Limb (tissue), 2 donors: ENCODE data around the gene TGFB2.

Experiments
- DNase-seq, 2 donors: peaks; one replicate each; pipeline ENCODE4 v3.0.0-alpha.2; 2016; ENCODE audit errors: extremely low spot score in 2 of 2

Gene TGFB2

DNA sequence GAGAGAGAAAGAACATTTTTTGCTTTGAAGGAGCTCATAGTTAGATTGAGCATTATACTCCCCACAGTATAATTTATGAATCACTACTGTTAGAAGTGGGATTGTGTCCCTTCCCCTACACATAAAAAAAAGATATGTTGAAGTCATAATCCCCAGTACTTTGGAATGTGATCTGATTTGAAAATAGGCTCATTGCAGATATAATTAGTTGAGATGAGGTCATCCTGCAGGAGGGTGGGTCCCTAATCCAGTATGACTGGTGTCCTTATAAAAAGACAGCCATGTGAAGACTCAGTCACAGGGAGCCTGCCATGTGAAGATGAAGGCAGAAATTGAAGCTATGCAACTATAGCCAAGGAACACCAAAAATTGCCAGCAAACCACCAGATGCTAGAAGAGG, 76.4 kb downstream of the TGFB2 start:
- DNase-seq, result no peak

DNA sequence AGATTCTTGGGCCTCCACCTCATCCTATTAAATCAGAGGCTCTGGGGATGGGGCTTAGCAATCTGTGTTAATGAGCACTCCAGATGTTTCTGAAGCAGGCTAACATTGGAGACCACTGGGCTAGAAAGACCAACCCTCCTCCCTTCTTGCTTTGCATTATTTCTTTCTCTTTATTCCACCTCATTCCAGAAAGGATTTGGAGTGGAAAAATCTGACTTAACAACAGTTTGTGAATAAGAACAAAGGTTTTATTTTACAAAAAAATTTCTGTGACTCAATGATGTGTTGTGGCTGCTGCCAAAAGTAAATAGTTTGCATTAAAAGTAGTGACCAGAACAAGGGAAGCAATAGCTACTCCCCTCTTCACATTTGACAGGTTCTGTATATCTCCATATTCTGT, 79.4 kb downstream of the TGFB2 start:
- DNase-seq, result no peak

DNA sequence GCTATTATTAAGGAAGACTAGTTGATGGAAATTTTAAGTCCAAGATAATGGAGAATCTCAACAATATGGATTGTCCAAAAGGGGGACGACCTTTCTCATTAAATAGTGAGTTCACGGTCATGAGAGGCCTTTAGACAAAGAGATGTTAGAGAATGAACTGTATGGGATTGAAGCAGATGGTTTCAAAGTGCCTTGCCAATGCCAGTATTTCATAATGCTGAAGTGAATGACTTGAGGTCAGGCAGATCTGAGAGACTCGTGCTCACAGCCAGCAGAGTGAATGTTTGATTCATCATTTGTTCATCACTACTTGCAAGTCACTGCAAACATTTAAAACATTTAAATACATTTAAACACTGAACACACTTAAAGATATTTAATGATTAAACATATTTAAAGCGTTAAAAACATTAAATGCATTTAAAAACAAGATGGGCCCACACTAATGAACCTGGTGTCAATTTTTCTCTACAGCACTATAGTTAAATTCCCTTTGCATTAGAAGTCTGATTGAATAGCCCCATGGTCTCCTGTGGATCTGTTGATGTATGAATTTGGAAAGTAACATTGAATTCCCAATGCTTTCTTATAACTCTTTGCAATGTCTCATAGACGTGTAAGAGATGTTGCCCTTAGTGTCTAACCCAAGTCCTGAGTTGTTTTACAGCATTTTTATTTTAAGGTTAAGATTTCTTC, 80.7 kb downstream of the TGFB2 start:
- DNase-seq, result no peak

DNA sequence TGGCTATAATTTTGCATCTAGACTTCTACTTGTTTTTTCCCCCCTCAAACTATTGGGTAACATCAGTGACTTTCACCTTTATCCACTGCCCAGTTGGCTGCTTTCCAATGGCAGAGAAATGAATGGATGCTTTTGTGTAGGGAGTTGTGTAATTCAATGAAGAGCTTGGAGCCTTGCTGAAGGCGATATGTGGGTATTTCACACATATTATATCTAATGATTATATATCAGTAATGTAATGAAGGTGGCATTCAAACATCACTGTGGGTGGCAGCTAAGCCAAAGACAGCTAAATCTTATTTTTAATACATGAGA, 81.2 kb downstream of the TGFB2 start:
- no peak for DNase-seq

DNA sequence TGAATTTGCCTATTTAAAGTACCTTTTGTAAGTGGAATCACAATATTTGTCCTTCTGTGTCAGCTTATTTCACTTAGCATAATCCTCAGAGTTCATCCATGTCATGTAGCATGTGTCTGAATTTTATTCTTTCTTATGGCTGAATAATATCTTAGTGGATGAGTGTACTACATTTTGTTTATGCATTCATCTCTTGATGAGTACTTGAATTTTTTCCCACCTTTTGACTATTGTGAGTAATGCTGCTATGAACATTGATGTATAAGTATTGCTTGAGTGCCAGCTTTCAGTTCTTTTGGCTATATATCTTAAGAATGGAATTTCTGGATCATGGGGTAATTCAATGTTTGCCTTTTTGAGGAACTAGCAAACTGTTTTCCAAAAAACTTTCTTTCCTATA, 84.2 kb downstream of the TGFB2 start:
- DNase-seq, result no peak

DNA sequence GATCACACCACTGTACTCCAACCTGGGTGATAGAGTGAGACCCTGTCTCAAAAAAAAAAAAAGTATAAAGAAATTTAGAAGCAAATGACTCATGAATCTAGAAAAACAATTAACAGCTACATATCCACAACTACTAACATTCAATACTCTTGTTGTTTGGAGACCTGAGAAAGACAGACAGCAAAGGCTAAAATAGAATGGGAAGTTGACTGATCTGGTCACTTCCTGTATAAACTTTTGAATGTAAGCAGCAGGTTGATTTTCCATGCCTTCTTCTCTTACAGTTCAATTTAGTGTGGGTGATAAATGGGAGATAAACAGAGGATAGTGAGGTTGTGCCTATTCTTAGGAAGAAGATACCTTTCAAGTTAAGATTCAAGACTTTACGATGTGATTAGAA, 85.2 kb downstream of the TGFB2 start:
- no peak for DNase-seq

DNA sequence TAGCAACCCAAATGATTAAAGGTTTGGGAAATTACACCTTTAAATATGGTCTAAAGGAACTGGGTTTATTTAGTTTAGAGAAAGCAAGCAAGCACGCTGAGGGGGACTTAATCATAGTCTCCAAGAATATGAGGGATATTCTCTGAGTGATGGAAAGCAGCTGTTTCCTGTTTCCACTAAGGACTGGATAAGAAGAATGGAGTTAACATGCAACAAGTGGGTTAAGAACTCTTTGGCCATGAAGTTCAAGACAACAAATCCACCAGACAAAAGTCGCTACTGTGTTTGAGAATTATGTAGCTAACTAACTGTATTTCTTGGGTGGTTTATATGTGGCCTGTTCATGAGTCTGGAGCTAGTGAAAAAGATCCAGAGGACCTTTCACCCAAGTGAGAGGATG, 85.7 kb downstream of the TGFB2 start:
- no peak for DNase-seq

DNA sequence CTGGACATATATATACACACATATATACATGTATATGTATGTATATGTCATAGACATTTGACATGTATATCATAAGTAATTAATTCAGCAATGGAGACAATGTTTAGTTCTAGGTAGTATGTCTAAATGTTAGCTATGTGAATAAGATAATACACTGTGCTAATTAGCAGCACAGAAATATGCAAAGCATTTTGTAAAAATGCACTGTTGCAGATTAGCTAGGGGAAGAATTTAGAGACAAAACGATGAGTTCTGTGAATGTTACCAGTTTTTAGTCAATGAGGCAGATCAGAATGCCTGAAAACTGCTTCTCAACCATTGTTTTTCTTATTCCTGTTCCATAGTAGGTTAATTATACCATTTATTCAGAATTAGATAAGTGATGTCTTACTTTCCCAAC, 86.3 kb downstream of the TGFB2 start:
- no peak for DNase-seq

DNA sequence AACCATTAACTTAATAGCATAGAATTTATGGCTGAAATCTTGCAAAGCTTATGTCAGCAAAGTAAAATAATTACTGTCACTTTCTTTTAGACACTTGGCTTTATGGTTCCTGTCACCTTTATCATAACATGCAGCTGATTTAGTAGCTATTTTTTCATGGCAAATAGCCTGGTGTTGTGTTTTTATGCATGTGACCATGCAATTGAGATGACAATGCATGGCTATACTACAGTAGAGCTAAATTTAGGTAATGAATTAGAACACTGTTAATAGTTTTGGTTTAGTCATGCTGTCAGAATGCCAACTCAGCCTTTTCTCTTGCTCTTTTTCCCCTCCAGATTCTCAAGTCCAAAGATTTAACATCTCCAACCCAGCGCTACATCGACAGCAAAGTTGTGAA, 88.6 kb downstream of the TGFB2 start:
- no peak for DNase-seq

DNA sequence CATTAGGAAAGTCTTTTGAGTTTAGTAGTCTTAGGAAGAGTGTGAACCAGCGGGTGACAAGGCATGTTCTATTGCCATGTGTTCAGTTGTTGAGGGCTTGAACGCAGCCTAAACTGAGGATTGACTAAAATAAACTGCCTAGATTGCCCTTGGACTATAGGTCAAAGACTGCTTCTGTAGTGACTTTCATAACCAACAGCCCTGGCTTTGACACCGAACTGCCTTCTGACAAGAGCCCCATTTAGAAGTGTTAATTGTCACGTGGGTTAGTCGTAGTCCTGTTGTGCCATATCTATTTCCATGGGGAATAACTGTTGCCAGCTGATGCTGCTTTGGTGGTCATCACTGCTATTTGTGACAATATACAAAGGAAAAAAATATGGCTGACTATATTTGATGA, 90.4 kb downstream of the TGFB2 start:
- no peak for DNase-seq

DNA sequence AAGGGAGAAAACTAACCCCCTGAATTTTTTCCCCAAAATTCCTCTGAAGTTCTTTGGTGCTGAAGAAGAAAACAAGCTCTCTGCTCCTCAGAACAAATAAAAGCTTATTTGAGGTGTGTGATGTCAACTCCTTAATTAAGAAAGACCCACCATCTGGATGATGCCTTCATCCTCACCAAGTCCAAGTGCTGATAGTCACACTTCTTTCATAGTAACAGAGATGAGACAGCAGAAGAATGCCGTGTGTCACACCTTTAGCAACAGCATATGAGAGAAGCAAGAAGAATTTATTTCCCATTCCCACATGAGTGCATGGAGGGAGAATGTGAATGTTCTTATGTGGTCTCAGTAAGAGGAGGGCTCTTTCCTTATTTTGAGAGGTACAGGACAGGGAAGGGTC, 91.2 kb downstream of the TGFB2 start:
- no peak for DNase-seq

DNA sequence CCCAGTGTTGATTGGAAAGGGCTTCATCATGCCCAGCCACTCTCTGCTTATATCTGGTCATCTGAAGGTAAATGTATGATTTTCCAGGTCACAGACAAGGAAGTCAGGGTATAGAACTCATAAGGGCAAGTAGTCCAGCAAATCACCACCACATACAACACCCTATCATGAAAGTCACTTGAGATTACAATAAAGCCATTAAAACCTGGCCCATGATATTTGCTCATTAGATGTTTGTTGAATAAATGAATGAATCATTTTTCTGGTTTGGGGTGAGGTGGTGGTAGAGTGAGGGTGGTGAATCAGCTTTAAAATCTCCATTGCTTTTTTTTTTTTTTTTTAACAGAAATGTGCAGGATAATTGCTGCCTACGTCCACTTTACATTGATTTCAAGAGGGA, 91.9 kb downstream of the TGFB2 start:
- DNase-seq, result no peak

DNA sequence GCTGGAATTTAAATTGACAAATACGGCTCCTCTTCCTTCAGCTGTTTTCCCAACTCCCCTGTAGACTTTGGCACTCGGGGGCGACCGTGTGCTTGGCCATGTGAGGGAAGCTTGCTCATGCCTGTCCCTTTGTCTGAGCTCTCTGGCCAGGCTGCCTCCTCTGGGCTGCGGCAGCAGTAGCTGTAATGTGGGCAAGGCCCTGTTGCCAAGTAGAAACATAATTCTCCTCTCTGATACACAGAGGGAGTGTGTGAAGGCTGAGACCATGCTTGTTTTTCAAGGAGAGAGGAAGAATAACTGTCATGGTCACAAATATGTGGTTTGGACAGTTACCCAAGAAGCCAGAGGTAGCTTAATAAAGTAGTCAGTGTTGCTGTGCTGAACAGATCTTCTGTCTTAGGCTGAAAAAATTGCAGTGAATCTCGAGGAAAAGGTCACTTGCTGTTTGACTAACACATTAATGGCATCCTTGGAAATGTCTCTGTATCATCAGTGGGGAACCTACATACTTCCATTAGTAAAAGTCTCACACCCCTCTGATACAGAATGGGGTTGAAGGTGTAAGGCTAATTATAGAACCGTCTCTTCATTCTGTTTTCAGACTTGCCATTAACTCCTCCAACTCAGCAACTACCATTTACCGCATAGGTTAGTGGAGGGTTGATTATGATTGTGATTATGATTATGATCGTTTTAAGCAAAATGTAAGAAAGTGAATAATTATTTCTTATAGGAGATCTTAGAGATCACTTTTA, 94.6 kb downstream of the TGFB2 start:
- peak in 1 of 2 donors; percentile 53 for DNase-seq

DNA sequence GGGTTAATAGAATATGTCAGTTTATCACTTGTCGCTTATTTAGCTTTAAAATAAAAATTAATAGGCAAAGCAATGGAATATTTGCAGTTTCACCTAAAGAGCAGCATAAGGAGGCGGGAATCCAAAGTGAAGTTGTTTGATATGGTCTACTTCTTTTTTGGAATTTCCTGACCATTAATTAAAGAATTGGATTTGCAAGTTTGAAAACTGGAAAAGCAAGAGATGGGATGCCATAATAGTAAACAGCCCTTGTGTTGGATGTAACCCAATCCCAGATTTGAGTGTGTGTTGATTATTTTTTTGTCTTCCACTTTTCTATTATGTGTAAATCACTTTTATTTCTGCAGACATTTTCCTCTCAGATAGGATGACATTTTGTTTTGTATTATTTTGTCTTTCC, 98.1 kb downstream of the TGFB2 start:
- DNase-seq, result no peak

DNA sequence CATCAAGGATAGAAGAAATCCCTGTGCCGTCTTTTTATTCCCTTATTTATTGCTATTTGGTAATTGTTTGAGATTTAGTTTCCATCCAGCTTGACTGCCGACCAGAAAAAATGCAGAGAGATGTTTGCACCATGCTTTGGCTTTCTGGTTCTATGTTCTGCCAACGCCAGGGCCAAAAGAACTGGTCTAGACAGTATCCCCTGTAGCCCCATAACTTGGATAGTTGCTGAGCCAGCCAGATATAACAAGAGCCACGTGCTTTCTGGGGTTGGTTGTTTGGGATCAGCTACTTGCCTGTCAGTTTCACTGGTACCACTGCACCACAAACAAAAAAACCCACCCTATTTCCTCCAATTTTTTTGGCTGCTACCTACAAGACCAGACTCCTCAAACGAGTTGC, 99.0 kb downstream of the TGFB2 start:
- DNase-seq, result no peak

DNA sequence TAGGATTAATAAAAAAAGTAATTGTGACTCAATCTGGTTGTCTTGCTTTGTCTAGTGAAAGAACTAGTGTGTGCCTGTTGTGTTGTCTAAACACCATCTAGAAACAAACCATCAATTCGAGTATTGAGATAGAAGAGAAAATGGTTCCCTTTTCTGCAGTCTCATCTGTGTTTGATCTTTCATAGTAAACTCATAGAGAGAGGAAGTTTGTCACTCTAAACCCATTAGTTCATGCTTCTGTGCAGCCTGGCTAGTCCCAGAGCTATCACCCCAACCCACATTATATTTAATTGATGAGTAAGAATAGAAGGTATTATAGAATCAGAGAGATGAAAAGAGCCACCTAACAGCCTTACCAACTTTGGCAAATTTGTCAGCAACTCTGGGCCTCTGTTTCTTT, 99.5 kb downstream of the TGFB2 start:
- no peak for DNase-seq

DNA sequence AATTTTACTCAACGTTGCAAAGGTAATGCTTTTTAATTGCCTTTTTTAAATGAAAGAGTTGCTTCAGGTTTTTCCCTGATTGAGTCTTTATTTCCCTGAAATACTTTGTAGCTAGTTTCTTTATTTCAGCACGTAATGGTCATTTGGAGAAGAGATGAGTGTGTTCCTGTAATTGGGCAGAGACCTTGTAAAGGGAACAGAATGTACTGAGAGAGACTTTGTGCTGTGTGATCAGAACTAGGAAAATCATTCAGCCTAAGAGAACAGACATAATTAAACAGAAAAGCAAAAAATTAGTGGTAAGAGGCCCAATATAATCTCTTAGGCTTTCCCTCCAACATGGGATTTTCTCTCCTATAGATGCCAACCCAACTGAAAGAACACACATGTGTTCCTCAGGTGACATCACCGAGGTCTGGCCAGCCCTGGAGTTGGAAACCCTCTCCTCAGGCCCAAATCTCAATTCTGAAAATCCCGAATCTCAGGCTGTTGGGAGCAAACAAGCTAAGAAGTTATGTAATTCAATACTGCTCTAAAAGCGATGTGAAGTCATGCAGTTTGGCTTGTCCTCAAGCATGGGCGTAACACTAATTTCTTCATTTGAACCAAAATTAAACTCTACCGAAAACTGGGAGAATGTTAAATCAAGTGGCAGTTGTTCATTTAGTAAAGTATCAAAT, 102.0 kb downstream of the TGFB2 start:
- DNase-seq, result no peak

DNA sequence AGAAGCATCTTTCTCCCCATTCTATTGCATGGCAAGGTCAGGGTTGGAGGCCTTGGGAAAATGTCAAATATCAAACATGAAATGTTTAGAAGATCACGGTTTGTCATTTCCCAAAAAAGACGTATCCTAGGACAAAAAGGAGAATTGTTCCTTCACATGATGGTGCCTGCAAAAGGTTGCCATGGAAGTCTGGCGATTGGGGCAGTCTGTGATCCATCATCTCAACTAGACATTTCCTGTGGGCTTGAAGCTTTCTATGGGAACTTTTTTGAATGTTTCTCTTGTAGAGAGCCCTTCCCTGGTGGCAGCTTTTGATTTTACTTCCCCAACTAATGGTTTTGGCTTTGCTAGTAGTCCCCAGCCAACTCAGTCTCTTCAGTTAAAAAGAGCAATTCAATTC, 106.3 kb downstream of the TGFB2 start:
- DNase-seq, result no peak

DNA sequence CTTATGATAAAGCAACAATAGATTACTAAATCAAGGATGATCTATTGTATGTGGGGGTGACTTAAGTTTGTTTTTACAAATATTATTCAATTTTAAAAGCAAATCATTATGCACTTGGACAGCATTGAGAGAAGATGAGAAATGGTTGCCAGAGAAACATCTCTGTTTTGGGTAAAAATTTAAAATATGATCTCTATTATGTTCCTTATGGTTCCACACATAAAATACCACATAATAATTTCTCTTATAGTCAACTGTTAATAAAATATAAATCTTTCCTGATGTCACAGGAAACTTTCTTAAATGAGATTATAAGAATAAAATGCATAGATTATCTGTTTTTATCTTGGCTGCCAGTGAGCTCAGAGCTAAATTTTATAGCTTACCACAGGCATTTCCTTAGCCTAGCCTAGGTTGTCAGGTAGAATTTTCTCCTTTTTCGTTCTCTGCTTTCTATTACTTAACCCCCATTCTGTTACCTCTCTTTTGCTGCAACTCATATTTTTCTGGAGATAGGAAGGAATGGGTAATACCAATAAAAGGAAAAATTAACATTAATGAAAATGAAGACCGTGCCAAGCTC, 109.7 kb downstream of the TGFB2 start:
- DNase-seq, result no peak

DNA sequence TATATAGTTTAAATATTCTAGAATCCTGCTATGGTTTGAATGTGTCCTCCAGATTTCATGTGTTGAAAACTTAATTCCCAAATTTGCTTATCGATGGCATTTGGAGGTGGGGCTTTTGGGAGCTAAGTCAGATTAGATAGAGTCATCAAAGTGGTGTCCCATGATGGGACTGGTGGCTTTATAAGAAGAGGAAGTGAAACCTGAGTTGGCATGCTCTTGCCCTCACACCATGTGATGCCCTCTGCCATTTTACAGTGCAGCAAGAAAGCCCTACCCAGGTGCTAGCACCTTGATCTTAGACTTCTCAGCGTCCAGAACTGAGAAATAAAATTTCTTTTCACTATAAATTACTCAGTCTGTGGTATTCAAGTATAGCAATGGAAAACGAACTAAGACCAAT, 111.3 kb downstream of the TGFB2 start:
- DNase-seq, result no peak

DNA sequence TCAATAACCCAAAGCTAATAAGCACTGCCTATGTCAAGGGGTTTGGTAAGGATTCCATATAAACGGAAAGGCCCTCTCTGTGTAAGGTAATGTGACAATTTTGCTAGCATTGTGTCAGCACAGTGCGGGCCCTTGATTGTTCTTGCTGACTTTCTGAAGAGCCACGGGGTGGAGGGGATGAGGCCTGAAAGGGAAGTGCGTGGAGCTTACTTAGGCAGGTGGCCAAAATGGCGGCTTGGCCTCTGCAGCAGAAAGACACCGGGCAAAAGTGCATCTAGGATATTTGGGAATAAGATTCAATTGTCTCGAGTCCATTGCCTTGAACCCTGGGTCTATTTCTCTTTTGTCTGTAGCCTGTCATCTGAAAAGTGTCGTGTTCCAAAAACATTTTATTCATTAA, 114.3 kb downstream of the TGFB2 start:
- peak in 1 of 2 donors; percentile 48 for DNase-seq

DNA sequence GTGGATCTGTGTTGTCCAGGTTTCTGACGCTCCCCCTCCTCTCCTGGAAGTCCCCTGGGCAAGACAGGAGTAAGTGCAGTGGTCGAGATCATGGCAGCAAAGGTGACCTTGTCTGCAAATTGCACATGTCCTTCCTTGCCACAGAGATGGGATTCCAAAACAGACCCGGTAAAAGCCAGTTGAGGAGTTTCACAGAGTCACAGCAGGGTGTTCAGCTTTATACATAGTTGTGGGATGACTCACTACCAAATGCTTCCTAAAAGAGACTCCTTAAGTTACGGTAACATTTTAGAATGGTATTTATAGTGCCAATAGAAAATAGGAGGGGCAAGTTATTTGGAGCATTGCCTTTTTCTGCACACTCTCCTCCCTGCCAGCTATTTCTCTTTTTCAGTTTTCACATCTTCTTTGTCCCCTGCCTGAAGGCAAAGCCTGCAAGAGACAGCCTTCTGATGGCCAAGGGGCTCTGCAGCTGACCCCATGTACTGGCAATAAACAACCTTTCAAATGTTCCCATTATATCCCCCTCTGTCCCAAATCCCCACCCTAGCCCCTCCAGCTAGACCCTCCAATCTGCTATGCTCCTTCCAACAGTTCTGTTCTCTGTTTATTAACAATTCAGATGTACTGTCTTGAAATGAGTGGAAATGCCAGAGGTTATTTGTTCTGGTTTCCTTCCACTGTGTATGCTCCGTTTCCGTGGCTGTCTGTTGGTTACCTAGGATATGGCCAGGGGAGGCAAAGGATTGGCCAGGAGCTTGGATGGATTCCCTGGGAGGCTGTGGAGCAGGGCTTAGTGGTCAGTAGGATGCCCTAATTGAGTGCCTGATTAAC, 115.0 kb downstream of the TGFB2 start:
- DNase-seq, result peak; percentile 52 to 91
